Suppressor macrophage treated with lipopolysaccharide for 4 hours (primary cell): Measurements from ENCODE around the gene SEBOX.

Source experiments
- DNase-seq: peaks from one replicate; pipeline ENCODE4 v3.0.0-alpha.2; 2020

Gene SEBOX, protein sequence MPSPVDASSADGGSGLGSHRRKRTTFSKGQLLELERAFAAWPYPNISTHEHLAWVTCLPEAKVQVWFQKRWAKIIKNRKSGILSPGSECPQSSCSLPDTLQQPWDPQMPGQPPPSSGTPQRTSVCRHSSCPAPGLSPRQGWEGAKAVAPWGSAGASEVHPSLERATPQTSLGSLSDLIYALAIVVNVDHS

GRCh38 chr17:28364665-28365363 lies at the start of gene SEBOX:
Gene SEBOX, minus strand, starts transcription at chr17:28365199. Its CDS starts 48 bp downstream, at chr17:28365151.
- no peak for DNase-seq

GRCh38 chr17:28413804-28414203 lies 48.8 kb upstream of the SEBOX start:
- no peak for DNase-seq

- no peak for DNase-seq
Measured at GRCh38 chr17:28412099-28412498, 47.1 kb upstream of the SEBOX start.

- no peak for DNase-seq
Measured at GRCh38 chr17:28407974-28408306, 42.9 kb upstream of the SEBOX start.

DNA sequence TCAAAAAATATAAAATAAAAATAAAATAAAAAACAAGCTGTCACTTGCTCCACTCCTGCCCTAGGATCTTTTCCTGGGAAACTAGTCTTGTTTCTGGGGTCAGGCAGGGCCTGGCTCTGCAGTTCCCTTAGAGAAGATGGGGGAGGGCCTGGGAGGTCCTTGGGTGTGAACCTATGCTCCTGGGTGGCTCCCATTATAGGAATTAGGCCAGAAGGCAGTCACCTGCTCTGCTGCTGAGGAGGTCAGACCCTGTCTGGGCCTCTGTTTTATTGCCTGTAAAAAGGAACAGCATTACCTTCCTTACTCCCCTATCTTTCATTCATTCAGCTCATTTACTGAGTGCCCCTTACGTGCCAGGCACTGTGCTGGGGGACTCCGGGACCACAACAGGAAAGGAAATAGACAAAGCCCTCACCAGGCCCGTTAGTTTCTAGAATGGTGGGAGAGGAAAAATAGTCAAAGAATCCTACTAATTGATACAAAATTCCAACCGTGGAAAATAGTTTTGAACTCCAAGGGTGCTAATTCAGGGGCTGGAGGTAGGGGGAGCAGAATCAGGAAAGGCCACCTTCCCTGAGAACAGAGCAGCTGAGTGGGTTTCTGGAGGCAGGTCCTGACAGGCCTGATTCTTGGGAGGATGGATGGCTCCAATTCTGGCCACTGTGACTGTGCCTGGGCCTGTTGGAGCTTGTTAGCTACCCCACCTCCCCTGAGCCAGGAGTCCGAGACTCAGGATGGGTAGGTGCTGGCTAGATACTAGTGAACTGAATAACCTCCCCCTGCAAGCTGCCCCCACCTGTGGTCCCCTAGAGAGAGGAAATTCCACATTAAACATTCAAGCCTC lies 42.4 kb upstream of the SEBOX start:
- no peak for DNase-seq

DNA sequence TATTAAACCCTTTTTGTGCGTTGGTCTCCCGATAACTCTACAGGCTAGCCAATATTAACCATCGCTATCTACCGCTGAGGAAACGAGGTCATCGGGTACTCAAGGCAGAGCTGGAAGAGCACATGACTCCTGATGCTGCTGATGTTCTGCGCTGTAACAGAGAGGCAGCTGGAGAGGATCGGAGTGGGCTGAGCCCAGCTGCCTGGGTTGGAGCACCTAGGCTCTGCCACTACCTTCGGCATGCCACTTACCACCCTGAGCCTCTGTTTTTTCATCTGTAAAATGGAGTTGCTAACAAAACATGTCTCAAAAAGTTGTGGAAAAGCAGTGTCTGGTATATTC lies 41.4 kb upstream of the SEBOX start:
- DNase-seq: no peak

DNA sequence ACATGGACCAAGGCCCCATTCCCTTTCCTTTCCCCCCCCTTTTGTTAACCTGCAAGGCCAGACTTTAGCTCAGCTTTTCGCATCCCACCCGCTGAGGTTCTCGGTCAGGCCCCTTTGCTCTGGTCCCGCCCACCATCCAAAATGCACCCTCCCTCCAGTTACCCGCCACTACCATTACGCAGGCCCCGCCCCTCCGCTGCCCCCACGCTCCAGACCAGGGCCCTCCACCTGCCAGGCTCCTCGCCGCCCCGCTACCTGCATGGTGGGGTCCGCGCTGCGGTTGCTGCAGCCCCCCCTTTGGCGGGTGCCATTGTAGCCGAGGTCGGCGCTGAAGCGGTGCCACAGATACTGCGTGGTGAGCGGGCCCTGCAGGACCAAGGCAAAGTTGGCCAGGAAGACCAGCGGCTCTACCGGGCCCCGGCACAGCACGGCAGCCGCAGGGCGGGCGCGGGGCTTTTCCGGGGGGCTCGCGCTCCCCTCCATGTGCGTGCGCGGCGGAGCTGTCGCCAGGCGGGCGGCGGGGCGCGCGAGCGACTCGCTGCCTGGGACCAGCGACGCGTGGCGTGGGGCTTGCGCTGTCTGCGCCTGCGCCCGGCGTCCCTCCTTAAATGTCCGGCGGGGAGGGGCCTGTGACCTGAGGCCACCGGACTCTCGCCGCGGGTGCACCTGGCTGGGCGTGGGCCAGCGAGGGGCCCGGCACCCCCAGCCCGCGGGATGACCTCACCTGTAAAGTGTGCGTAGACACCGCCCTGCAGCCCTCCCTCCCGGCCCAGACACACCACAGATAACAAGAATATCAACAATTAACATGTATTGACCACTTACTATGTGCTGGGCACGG lies 40.9 kb upstream of the SEBOX start, which contains the start of gene SLC46A1:
TSS of gene SLC46A1 (minus strand) at position 581 of the 841 bp plus-strand sequence. CDS start at position 483, 98 bp downstream.
- peak; percentile 33 for DNase-seq

GRCh38 chr17:28404812-28405570 lies 40.0 kb upstream of the SEBOX start:
- DNase-seq: no peak

DNA sequence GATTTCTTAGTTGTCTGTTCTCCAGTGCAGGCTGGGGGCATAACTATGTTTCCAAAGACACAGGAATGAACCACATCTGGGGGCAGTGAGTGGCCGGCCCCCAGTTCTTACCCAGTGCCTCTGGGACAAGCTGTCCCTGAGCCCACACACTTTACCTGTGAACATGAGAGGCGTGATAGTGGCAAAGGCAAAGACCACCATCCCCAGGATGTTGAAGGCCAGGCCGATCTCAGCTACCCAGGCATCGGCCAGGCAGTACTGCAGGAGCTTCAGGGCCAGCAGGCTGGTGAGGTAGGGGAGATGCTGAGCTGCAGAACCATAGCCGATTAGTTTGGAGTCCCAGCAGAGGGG lies 39.4 kb upstream of the SEBOX start:
- DNase-seq: no peak

GRCh38 chr17:28404007-28404406 lies 39.0 kb upstream of the SEBOX start:
- DNase-seq: peak; percentile 50

GRCh38 chr17:28402844-28403243 lies 37.8 kb upstream of the SEBOX start:
- no peak for DNase-seq

GRCh38 chr17:28402224-28402630 lies 37.2 kb upstream of the SEBOX start:
- no peak for DNase-seq

GRCh38 chr17:28399808-28400207 lies 34.8 kb upstream of the SEBOX start:
- DNase-seq: no peak

DNA sequence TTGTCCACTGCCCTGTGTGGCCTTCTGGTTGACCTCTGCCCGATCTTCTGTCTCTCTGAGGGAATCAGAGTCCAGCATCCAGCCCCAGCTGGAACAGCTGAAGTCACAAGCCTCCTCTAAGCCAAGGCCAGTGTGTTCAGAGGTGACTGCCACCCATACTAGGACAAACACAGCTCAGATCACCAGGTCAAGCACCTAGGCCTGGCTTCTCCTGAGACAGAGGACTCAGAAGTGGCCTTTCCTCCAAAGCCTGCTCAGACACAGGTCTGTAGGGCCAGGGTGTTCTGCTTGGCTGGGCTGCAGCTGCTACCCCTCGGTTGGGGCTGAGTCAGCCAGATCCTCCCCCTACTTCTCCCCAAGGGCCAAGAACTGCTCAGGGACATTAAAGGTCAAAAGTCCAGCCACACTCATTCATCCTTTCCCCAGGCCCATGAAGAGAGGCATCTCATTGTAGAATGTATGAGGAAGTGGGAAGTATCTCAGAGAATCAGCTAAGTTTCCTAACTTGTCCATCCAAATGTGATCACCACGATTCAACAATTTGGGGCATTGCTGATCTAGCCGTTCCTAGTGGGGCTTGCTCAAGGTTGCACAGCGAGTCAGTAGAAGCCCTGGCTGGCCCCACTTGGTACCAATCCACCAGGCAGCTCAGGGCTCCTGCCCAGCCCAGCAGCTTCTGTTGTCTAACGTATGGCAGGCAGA lies 33.4 kb upstream of the SEBOX start:
- peak; percentile 57 for DNase-seq

GRCh38 chr17:28397687-28398279 lies 32.8 kb upstream of the SEBOX start:
- DNase-seq: no peak

- DNase-seq: no peak
Measured at GRCh38 chr17:28397275-28397674, 32.3 kb upstream of the SEBOX start.

- DNase-seq: no peak
Measured at GRCh38 chr17:28396635-28397239, 31.7 kb upstream of the SEBOX start.

GRCh38 chr17:28395968-28396367 lies 31.0 kb upstream of the SEBOX start:
- no peak for DNase-seq

GRCh38 chr17:28395426-28395825 lies 30.4 kb upstream of the SEBOX start:
- no peak for DNase-seq

DNA sequence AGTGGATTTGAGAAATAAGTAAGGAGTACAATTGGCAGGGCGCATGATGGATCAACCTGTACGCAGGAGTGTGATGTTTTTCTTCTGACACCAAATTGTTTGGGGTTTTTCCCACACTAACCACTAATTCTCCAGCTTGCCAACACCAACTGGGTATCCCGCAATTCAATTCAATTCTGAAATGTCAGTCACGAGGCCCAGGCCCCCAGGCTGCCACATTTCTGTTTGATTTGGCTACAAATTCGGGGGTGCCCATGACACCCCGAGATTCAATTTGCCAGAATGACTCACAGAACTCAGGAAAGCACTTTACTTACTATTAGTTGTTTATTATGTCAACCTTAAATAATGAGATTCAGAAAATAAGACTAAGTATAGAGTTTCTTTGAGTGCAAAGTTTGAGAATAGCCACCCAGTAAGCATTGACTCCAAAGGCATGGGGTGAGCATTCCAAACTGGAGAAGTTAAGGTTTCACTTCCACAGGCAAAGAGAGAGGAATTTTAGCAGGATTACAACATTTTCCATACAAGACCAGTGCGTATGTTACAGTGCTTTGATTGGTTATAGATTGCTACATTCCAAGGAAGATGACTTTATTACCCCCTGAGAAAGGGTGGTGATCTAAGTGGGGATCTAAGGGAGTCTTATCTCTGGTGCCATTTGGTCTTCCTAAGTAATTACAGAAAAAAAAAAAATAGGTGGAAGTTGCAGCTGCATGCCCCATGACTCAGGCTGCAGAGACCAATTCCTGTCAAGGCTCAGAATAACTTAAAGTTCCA lies 29.5 kb upstream of the SEBOX start:
- no peak for DNase-seq
